GM12892 (cell line): Measurements from ENCODE around the gene USHBP1.

Experiments
- POLR2A ChIP-seq: IDR thresholded peaks from 2 replicates; pipeline ENCODE4 v1.6.1; 2011; ENCODE audit warnings: low read depth, low read length, control low read depth
- POLR2AphosphoS5 ChIP-seq: IDR thresholded peaks from 2 replicates; pipeline ENCODE4 v1.6.1; 2011; ENCODE audit warnings: low read depth, low read length, control low read depth

- TF ChIP-seq POLR2A (no peak), POLR2AphosphoS5 (no peak; the same call in 1 of the 2 replicates)
Measured at GRCh38 chr19:17305216-17305516, 40.6 kb upstream of the USHBP1 start.
